Heart left ventricle (tissue), 16 donors: ENCODE measurements around the gene PNPLA1. TPM values are rescaled to one million over a fixed set of nuclear protein-coding genes. Genes with fewer than 3 reads are reported as not detected.

Experiments used
- ATAC-seq, 4 donors: fragments of 200-7000 bp; cut with Tn5 transposase; one replicate each; pipeline ENCODE4 v1.9.1; 2020 to 2022; ENCODE audit warnings: moderate library complexity in 4 of 4, mild to moderate bottlenecking in 3 of 4, moderate number of reproducible peaks in 1 of 4
- DNase-seq, 5 donors: peaks; one replicate each; pipeline ENCODE4 v3.0.0-alpha.2; 2020
- H3K27ac ChIP-seq, 12 donors: fragments of 200-600 bp; sonication (generic) in 4 of 12; one replicate each; pipeline versions ENCODE4 v1.5.0 to v1.8.0; 2016 to 2022; ENCODE audit warnings: mild to moderate bottlenecking in 2 of 12
- H3K27me3 ChIP-seq, 9 donors: fragments of 200-600 bp; sonication (generic) in 2 of 9; one replicate each; pipeline versions ENCODE4 v1.5.1 to v1.8.0; 2016 to 2022; ENCODE audit warnings: mild to moderate bottlenecking in 3 of 9
- H3K36me3 ChIP-seq, 9 donors: fragments of 200-600 bp; sonication (generic) in 2 of 9; one replicate each; pipeline versions ENCODE4 v1.5.0 to v1.8.0; 2018 to 2022; ENCODE audit warnings: mild to moderate bottlenecking in 2 of 9
- H3K4me1 ChIP-seq, 12 donors: fragments of 200-600 bp; sonication (generic) in 4 of 12; one replicate each; pipeline versions ENCODE4 v1.5.0 to v1.8.0; 2016 to 2022; ENCODE audit warnings: mild to moderate bottlenecking in 3 of 12
- H3K4me3 ChIP-seq, 12 donors: fragments of 200-600 bp; sonication (generic) in 4 of 12; one replicate each; pipeline versions ENCODE4 v1.5.0 to v1.8.0; 2017 to 2022; ENCODE audit warnings: mild to moderate bottlenecking in 9 of 12, moderate library complexity in 4 of 12
- H3K9me3 ChIP-seq, 12 donors: fragments of 200-600 bp; sonication (generic) in 4 of 12; one replicate each; pipeline versions ENCODE4 v1.5.0 to v1.8.0; 2016 to 2022; ENCODE audit warnings: mild to moderate bottlenecking in 1 of 12
- POLR2A ChIP-seq, 2 donors: fragments of 450-650 bp; IDR thresholded peaks; one replicate each; pipeline ENCODE4 v1.6.1; 2017; ENCODE audit warnings: antibody characterized with exemption in 2 of 2, mild to moderate bottlenecking in 2 of 2, moderate library complexity in 2 of 2
- WGBS, 4 donors: extraction: QIAGEN DNeasy Blood & Tissue Kit in 2 of 4; methylation state at CpG; one replicate each; pipeline versions ENCODE4 v1.1.5 to v1.1.7; 2013 to 2018; 5-methylcytosine and 5-hydroxymethylcytosine counted together
- intact Hi-C, 10 donors: fragments of 100-400 bp; cut with DNase I; formaldehyde crosslinking; loops; one replicate each; pipeline versions ENCODE4 v1.11.1 to v1.14.2; 2022
- polyA plus RNA-seq, 2 donors: library from polyadenylated mRNA; stranded (reverse); fragments of 200-250 nt; gene quantifications; one replicate each; pipeline ENCODE4 v1.2.3, GENCODE V29; 2013
- total RNA-seq, 9 donors: library from RNA; depleted of rRNA in 2 of 9; stranded (reverse); fragments of >200 nt in 2 of 9; fragmentation: NEBNext Ultra II Directional in 3 of 9; extraction: Animal tissue kit (Norgen Biotek cat#: 25700) in 3 of 9; gene quantifications; one replicate each; pipeline versions ENCODE4 v1.1.0 to v1.2.4, GENCODE V29; 2016 to 2023
- TF ChIP-seq, protein P1 (sequence below), 12 donors: fragments of 200-600 bp; sonication (generic) in 4 of 12; IDR thresholded peaks; one replicate each; pipeline versions ENCODE4 v1.5.0 to v1.8.0; 2018 to 2022; ENCODE audit warnings: antibody characterized with exemption in 12 of 12, mild to moderate bottlenecking in 5 of 12
- donor health status: ischemic (EF 13 %, LVEDD 7.1; RV severe dilation, severe dysfunction).
- donor health status: healthy with polysubstance abuse.
- donor health status: DM: no; HTN: yes; CAD: no.
- donor health status: DM: no; HTN: no; CAD: no.
- donor health status: ischemic (EF 25% LVEDD 6.9; RV normal size, moderate dysfunction).
- donor health status: ischemic (EF 25% LVEDD 5.7; RV mildly dilated, moderate dysfunction).
- donor health status: healthy.
- donor health status: DM: yes; HTN: yes; CAD: no.
- donor health status: ischemic (EF 35%, LVEDD 5.7; RV mildly dilated, moderate dysfunction).
- donor health status: nonischemic (EF 11% LVEDD 7.7; RV severe dilation, severe dysfunction).
- donor health status: DM: yes; HTN: yes; CAD: no.
- donor health status: PGD.
- donor health status: ischemic (EF 29% LVEDD 5.4; RV normal size, mild dysfunction).
- donor health status: nonischemic (EF 23%, LVEDD 6.1; RV moderate dilation, normal function).

Gene PNPLA1
- total and polyA plus RNA-seq, 11 donors, result 0.06 to 0.41 TPM; not detected in 9

DNA sequence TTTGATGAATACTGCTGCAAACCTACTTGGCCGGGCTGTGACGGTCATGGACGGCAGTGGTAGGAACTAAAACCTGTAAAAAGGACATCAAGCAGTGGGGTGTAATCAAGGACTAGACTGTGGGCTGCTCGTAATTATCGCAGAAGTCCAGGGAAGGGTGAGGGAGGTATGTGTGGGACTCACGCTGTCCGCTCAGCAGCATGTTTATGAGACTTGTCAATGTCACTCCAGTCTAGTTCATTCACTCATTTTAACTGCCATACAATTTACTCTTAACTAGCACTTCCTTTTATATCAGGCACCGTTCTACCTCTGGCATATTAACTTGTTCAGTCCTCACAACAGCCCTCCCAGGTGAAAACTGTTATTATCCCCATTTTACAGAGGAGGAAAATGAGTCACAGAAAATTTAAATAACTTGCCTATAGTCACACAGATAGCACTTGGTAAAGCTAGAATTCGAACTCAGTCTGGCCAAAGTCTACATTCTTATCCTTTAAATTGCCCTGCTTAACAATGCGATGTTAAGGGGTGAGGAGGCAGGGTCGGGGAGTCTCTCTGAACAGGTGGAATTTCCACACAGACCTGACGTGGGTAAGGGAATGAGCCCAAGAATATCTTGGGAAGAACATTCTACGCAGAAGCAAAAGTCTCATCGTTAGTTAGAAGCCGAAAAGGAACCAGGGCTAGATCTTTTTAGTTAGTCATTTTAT lies 4.1 kb downstream of the PNPLA1 start:
- H3K27me3 ChIP-seq, result peaks cover 0 to 55% (median 4%) of the 10 kb centered on the region in 9 donors
- no peak overlapping the region for H3K4me3 ChIP-seq
- WGBS, 4 donors, result 74 to 84% (median 80%) methylated on average over 15 of the region's 15 CpGs

GRCh38 chr6:36276581-36277536 lies 7.0 kb downstream of the PNPLA1 start:
- DNase-seq (no peak), ATAC-seq (no peak)
- Histone ChIP-seq H3K36me3 (no peaks in the 10 kb centered on the region), H3K9me3 (no peaks in the 10 kb centered on the region), H3K4me1 (peaks cover 0 to 7% (median 0%) of the 10 kb centered on the region in 12 donors), H3K27me3 (peaks cover 0 to 45% (median 0%) of the 10 kb centered on the region in 9 donors), H3K27ac (no peak overlapping the region), H3K4me3 (no peak overlapping the region)
- TF ChIP-seq, protein P1, sequence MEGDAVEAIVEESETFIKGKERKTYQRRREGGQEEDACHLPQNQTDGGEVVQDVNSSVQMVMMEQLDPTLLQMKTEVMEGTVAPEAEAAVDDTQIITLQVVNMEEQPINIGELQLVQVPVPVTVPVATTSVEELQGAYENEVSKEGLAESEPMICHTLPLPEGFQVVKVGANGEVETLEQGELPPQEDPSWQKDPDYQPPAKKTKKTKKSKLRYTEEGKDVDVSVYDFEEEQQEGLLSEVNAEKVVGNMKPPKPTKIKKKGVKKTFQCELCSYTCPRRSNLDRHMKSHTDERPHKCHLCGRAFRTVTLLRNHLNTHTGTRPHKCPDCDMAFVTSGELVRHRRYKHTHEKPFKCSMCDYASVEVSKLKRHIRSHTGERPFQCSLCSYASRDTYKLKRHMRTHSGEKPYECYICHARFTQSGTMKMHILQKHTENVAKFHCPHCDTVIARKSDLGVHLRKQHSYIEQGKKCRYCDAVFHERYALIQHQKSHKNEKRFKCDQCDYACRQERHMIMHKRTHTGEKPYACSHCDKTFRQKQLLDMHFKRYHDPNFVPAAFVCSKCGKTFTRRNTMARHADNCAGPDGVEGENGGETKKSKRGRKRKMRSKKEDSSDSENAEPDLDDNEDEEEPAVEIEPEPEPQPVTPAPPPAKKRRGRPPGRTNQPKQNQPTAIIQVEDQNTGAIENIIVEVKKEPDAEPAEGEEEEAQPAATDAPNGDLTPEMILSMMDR (IDR thresholded peaks at IDR 0.05), result no peak
- TF ChIP-seq POLR2A (IDR thresholded peaks at IDR 0.05), result no peak
- WGBS, 4 donors, result 69 to 70% (median 70%) methylated on average over 13 of the region's 13 CpGs
- intact Hi-C loops, result no loop called here

More for the DNA sequence above, 4.1 kb downstream of the PNPLA1 start:
- Histone ChIP-seq H3K36me3 (no peaks in the 10 kb centered on the region), H3K27ac (no peak overlapping the region), H3K9me3 (no peaks in the 10 kb centered on the region), H3K4me1 (no peaks in the 10 kb centered on the region)
- TF ChIP-seq, protein P1 (IDR thresholded peaks at IDR 0.05), result no peak
- TF ChIP-seq POLR2A (IDR thresholded peaks at IDR 0.05), result no peak
- intact Hi-C loops, result no loop called here
- no peak for DNase-seq
- no peak for ATAC-seq

GRCh38 chr6:36277946-36278470 lies 8.1 kb downstream of the PNPLA1 start:
- H3K4me3 ChIP-seq, result no peak overlapping the region
- H3K27ac ChIP-seq, result no peak overlapping the region
- H3K4me1 ChIP-seq, result peaks cover 0 to 7% (median 0%) of the 10 kb centered on the region in 12 donors
- no peak for TF ChIP-seq POLR2A (IDR thresholded peaks at IDR 0.05)
- TF ChIP-seq, protein P1 (IDR thresholded peaks at IDR 0.05), result no peak
- DNase-seq (no peak), ATAC-seq (no peak)
- peaks cover 0 to 35% (median 3%) of the 10 kb centered on the region in 9 donors for H3K27me3 ChIP-seq
- WGBS, 4 donors, result 64 to 75% (median 73%) methylated on average over 2 of the region's 2 CpGs
- intact Hi-C loops, result no loop called here
- peaks cover 0 to 4% (median 0%) of the 10 kb centered on the region in 12 donors for H3K9me3 ChIP-seq
- no peaks in the 10 kb centered on the region for H3K36me3 ChIP-seq

DNA sequence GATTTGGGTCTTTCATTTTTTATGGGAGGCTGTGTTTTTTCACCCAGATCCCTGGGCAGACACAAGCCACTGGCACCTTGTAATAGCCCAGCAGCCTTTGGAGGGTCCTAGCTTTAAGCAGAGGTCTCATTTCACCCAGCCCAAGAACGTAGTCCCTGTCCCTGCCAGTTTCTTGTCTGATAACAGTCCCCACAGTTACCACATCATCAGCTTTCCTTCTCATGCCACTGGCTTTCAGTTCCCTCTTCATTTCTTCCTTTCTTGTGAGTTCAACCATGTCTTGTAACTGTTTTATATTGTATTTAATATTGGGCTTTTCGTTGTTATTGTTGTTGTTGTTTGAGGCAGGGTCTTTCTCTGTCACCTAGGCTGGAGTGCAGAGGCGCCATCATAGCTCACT lies 10.6 kb downstream of the PNPLA1 start:
- WGBS, 4 donors, result 61 to 72% (median 69%) methylated on average over 3 of the region's 3 CpGs
- Histone ChIP-seq H3K27ac (no peak overlapping the region), H3K9me3 (peaks cover 0 to 8% (median 0%) of the 10 kb centered on the region in 12 donors), H3K27me3 (peaks cover 3 to 40% (median 12%) of the 10 kb centered on the region in 9 donors), H3K4me1 (peaks cover 0 to 7% (median 0%) of the 10 kb centered on the region in 12 donors), H3K36me3 (no peaks in the 10 kb centered on the region), H3K4me3 (no peak overlapping the region)
- TF ChIP-seq, protein P1 (IDR thresholded peaks at IDR 0.05), result no peak
- TF ChIP-seq POLR2A (IDR thresholded peaks at IDR 0.05), result no peak
- ATAC-seq (no peak), DNase-seq (no peak)
- intact Hi-C loops, result no loop called here
